GM23248 (cell line): ENCODE data around the gene ZNF236. TPM values are rescaled to one million over a fixed set of nuclear protein-coding genes. Genes with fewer than 3 reads are reported as not detected.

Experiments used
- DNase-seq: peaks from one replicate; pipeline ENCODE4 v3.0.0-alpha.2; 2015
- H2AFZ ChIP-seq: fragments of 200-600 bp; sonication (generic); 2 replicates; pipeline ENCODE4 v1.6.1; 2016; ENCODE audit warnings: antibody characterized with exemption
- H3F3A ChIP-seq: fragments of 200-600 bp; sonication (generic); 2 replicates; pipeline ENCODE4 v1.6.1; 2016; ENCODE audit warnings: mild to moderate bottlenecking, antibody characterized with exemption, mixed run types; ENCODE audit not compliant: insufficient read depth
- H3K27ac ChIP-seq: fragments of 200-600 bp; sonication (generic); 2 replicates; pipeline ENCODE4 v1.5.1; 2016; ENCODE audit warnings: mild to moderate bottlenecking
- H3K27me3 ChIP-seq: fragments of 200-600 bp; sonication (generic); replicated peaks from 2 replicates; pipeline ENCODE4 v1.6.1; 2016; ENCODE audit warnings: mild to moderate bottlenecking; ENCODE audit not compliant: insufficient read depth
- H3K36me3 ChIP-seq: fragments of 200-600 bp; sonication (generic); 2 replicates; pipeline ENCODE4 v1.6.1; 2016; ENCODE audit warnings: low read depth, mild to moderate bottlenecking
- H3K4me1 ChIP-seq: fragments of 200-600 bp; sonication (generic); 2 replicates; pipeline ENCODE4 v1.6.1; 2016; ENCODE audit warnings: mild to moderate bottlenecking; ENCODE audit not compliant: insufficient read depth
- H3K4me2 ChIP-seq: fragments of 200-600 bp; sonication (generic); one replicate; pipeline ENCODE4 v1.6.1; 2016; ENCODE audit warnings: mild to moderate bottlenecking; ENCODE audit not compliant: unreplicated experiment
- H3K4me3 ChIP-seq: fragments of 200-600 bp; sonication (generic); 2 replicates; pipeline ENCODE4 v1.5.1; 2016; ENCODE audit warnings: mild to moderate bottlenecking
- H3K79me2 ChIP-seq: fragments of 200-600 bp; sonication (generic); 2 replicates; pipeline ENCODE4 v1.6.1; 2016; ENCODE audit warnings: mild to moderate bottlenecking; ENCODE audit not compliant: insufficient read depth
- H3K9ac ChIP-seq: fragments of 200-600 bp; sonication (generic); 2 replicates; pipeline ENCODE4 v1.6.1; 2016; ENCODE audit warnings: mild to moderate bottlenecking
- H3K9me2 ChIP-seq: fragments of 200-600 bp; sonication (generic); 2 replicates; pipeline ENCODE4 v1.6.1; 2016; ENCODE audit warnings: mixed run types, mild to moderate bottlenecking, moderate library complexity; ENCODE audit not compliant: insufficient read depth
- H3K9me3 ChIP-seq: fragments of 200-600 bp; sonication (generic); one replicate; pipeline ENCODE4 v1.6.1; 2017; ENCODE audit warnings: low read depth
- H4K20me1 ChIP-seq: fragments of 200-600 bp; sonication (generic); 2 replicates; pipeline ENCODE4 v1.6.0; 2016; ENCODE audit not compliant: insufficient read depth
- EZH2 ChIP-seq: fragments of 200-600 bp; sonication (generic); IDR thresholded peaks from 2 replicates; pipeline ENCODE4 v1.6.1; 2018; ENCODE audit warnings: antibody characterized with exemption, mild to moderate bottlenecking; ENCODE audit not compliant: insufficient read depth, poor library complexity, severe bottlenecking
- EZH2phosphoT487 ChIP-seq: fragments of 200-600 bp; sonication (generic); IDR thresholded peaks from 2 replicates; pipeline ENCODE4 v1.6.1; 2018; ENCODE audit warnings: antibody characterized with exemption, moderate library complexity, mild to moderate bottlenecking, low read depth; ENCODE audit not compliant: insufficient read depth
- WGBS, 2 experiments: methylation state at CpG; one replicate each; pipeline ENCODE4 v1.1.6; 2015 to 2017; ENCODE audit warnings: low lambda C conversion rate in 2 of 2, low coverage in 1 of 2; ENCODE audit errors: missing lambda C conversion rate in 2 of 2; 5-methylcytosine and 5-hydroxymethylcytosine counted together
- in situ Hi-C: fragments of 300-500 bp; cut with MboI; formaldehyde crosslinking; loops from 2 replicates; pipeline ENCODE4 v1.15.0; 2020
- polyA plus RNA-seq: library from polyadenylated mRNA; unstranded; fragments of >200 nt; fragmentation: Nextera tagmentation; extraction: Ambion mirVana; gene quantifications from 2 replicates; pipeline ENCODE4 v1.2.1, GENCODE V29; 2016
- total RNA-seq: library from RNA; depleted of rRNA; stranded (reverse); fragments of >200 nt; shearing (Covaris generic); gene quantifications from 2 replicates; pipeline ENCODE4 v1.2.3, GENCODE V29; 2014

The ZNF236 gene
- total and polyA plus RNA-seq, 2 experiments from 2014 or later = 4.6 to 12.4 TPM

- Histone ChIP-seq H4K20me1 (no peaks in the 10 kb centered on the region), H3K79me2 (peaks cover 58% of the 10 kb centered on the region), H3K9me2 (no peaks in the 10 kb centered on the region), H3K27ac (no peak overlapping the region), H3K4me1 (peaks cover 6% of the 10 kb centered on the region), H3K36me3 (no peaks in the 10 kb centered on the region; the same call in 1 of the 2 replicates), H3K9ac (no peak overlapping the region), H3K4me2 (no peak overlapping the region), H3K9me3 (no peaks in the 10 kb centered on the region), H2AFZ (no peak overlapping the region), H3F3A (no peaks in the 10 kb centered on the region), H3K4me3 (no peak overlapping the region), H3K27me3 (no peaks in the 10 kb centered on the region)
- TF ChIP-seq EZH2 (no peak), EZH2phosphoT487 (no peak)
- WGBS, 2 experiments = 91 to 96% methylated on average over 8 of the region's 8 CpGs
- in situ Hi-C loops = no loop called here
- DNase-seq = no peak
These were observed 6.2 kb upstream of the ZNF236 start for GRCh38 chr18:76816127-76816526.

- Histone ChIP-seq H3K9ac (no peak overlapping the region), H3K27me3 (no peaks in the 10 kb centered on the region), H4K20me1 (no peaks in the 10 kb centered on the region), H3K9me2 (no peaks in the 10 kb centered on the region), H2AFZ (no peak overlapping the region), H3K4me2 (no peak overlapping the region), H3K79me2 (peaks cover 67% of the 10 kb centered on the region), H3K4me1 (peaks cover 7% of the 10 kb centered on the region), H3K4me3 (no peak overlapping the region), H3K36me3 (no peaks in the 10 kb centered on the region; the same call in 1 of the 2 replicates), H3F3A (no peaks in the 10 kb centered on the region), H3K9me3 (no peaks in the 10 kb centered on the region), H3K27ac (no peak overlapping the region)
- 96 to 99% methylated on average over 17 of the region's 17 CpGs for WGBS, 2 experiments
- TF ChIP-seq EZH2 = no peak
- no peak for DNase-seq
- in situ Hi-C loops = no loop called here
These were observed 4.3 kb upstream of the ZNF236 start for GRCh38 chr18:76817888-76818611.

- H3K4me2 ChIP-seq = no peak overlapping the region
- H3K27me3 ChIP-seq = no peaks in the 10 kb centered on the region
- 92% methylated on average over 11 of the region's 11 CpGs for WGBS, 2 experiments
- peaks cover 7% of the 10 kb centered on the region for H3K4me1 ChIP-seq
- peaks cover 82% of the 10 kb centered on the region for H3K79me2 ChIP-seq
- no peak overlapping the region for H3K4me3 ChIP-seq
- no peak for TF ChIP-seq EZH2
- TF ChIP-seq EZH2phosphoT487 = no peak
- no peak overlapping the region for H3K27ac ChIP-seq
- H3K9me3 ChIP-seq = no peaks in the 10 kb centered on the region
- no peaks in the 10 kb centered on the region for H4K20me1 ChIP-seq
- no peak for DNase-seq
- H2AFZ ChIP-seq = no peak overlapping the region
- H3K9me2 ChIP-seq = no peaks in the 10 kb centered on the region
- H3F3A ChIP-seq = 0 out of 2 replicates have a peak, but pooled peaks cover 4% of the 10 kb centered on the region
- H3K36me3 ChIP-seq = no peaks in the 10 kb centered on the region; the same call in 1 of the 2 replicates
- H3K9ac ChIP-seq = no peak overlapping the region
- in situ Hi-C loops = no loop called here
These were observed 2.8 kb upstream of the ZNF236 start for GRCh38 chr18:76819411-76820136.

GRCh38 chr18:76821356-76821874 lies 942 bp upstream of the ZNF236 start:
- in situ Hi-C loops = no loop called here

More at GRCh38 chr18:76821356-76821874, 942 bp upstream of the ZNF236 start:
- peaks cover 88% of the 10 kb centered on the region for H3K79me2 ChIP-seq
- 0 out of 2 replicates have a peak, but pooled peaks cover 7% of the 10 kb centered on the region for H3F3A ChIP-seq
- H3K27me3 ChIP-seq = no peaks in the 10 kb centered on the region
- H3K4me3 ChIP-seq = peak overlapping the region; percentile 81
- peaks cover 7% of the 10 kb centered on the region for H3K4me1 ChIP-seq
- no peaks in the 10 kb centered on the region for H4K20me1 ChIP-seq
- no peaks in the 10 kb centered on the region for H3K36me3 ChIP-seq
- peak overlapping the region; percentile 79 for H2AFZ ChIP-seq
- no peak for DNase-seq
- TF ChIP-seq EZH2phosphoT487 (no peak), EZH2 (no peak)
- H3K27ac ChIP-seq = peak overlapping the region; percentile 81
- no peaks in the 10 kb centered on the region for H3K9me3 ChIP-seq
- no peaks in the 10 kb centered on the region for H3K9me2 ChIP-seq
- peak overlapping the region; percentile 93 for H3K9ac ChIP-seq
- 0 to 1% methylated on average over 12 of the region's 12 CpGs for WGBS, 2 experiments
- H3K4me2 ChIP-seq = peak overlapping the region; percentile 97
